NCI-H187 (cell line): ENCODE results near the gene COLEC12.
"Not testable (repeated sequence)": the region's sequence is repeated elsewhere in the genome, so short reads cannot be mapped to it uniquely, and the experiment has no call there.

Source experiments
- DNase-seq, 2 experiments: peaks; one replicate each; lab custom pipeline; 2025; lab: John Stamatoyannopoulos, UW

The COLEC12 gene

GRCh38 chr18:413233-413632, 87.3 kb downstream of the COLEC12 start:
- no peak for DNase-seq

- DNase-seq = no peak
Observed at GRCh38 chr18:410047-410455, 90.5 kb downstream of the COLEC12 start.

GRCh38 chr18:408367-408766, 92.1 kb downstream of the COLEC12 start:
- no peak for DNase-seq

- no peak for DNase-seq
Observed at GRCh38 chr18:407626-408224, 92.8 kb downstream of the COLEC12 start.

GRCh38 chr18:407191-407590, 93.3 kb downstream of the COLEC12 start:
- no peak for DNase-seq

- DNase-seq = no peak
Observed at GRCh38 chr18:406677-407076, 93.8 kb downstream of the COLEC12 start.

GRCh38 chr18:405006-405405, 95.5 kb downstream of the COLEC12 start:
- not testable (repeated sequence) for DNase-seq

GRCh38 chr18:404061-404636, 96.4 kb downstream of the COLEC12 start:
- no peak for DNase-seq

- DNase-seq = no peak
Observed at GRCh38 chr18:402129-402528, 98.4 kb downstream of the COLEC12 start.

- DNase-seq = no peak
Observed at GRCh38 chr18:400456-400855, 100.0 kb downstream of the COLEC12 start.

GRCh38 chr18:399631-400135, 100.8 kb downstream of the COLEC12 start:
- no peak for DNase-seq

GRCh38 chr18:398935-399630, 101.4 kb downstream of the COLEC12 start:
- DNase-seq = no peak

GRCh38 chr18:396556-396955, 103.9 kb downstream of the COLEC12 start:
- no peak for DNase-seq

- no peak for DNase-seq
Observed at GRCh38 chr18:396251-396555, 104.3 kb downstream of the COLEC12 start.

GRCh38 chr18:395456-396250, 104.8 kb downstream of the COLEC12 start:
- no peak for DNase-seq

GRCh38 chr18:394987-395362, 105.5 kb downstream of the COLEC12 start:
- no peak for DNase-seq

GRCh38 chr18:394262-394986, 106.1 kb downstream of the COLEC12 start:
- no peak for DNase-seq

- no peak for DNase-seq
Observed at GRCh38 chr18:393574-393957, 106.9 kb downstream of the COLEC12 start.

- no peak for DNase-seq
Observed at GRCh38 chr18:392928-393573, 107.5 kb downstream of the COLEC12 start.

- DNase-seq = no peak
Observed at GRCh38 chr18:390741-391478, 109.6 kb downstream of the COLEC12 start.
